Muscle layer of duodenum (tissue), 2 donors: ENCODE data around the gene NBAS.

ENCODE experiments used
- H3K27ac ChIP-seq: one replicate; pipeline ENCODE4 v1.7.0; 2013; ENCODE audit warnings: mild to moderate bottlenecking, low read length
- H3K27me3 ChIP-seq: one replicate; pipeline ENCODE4 v1.7.0; 2013; ENCODE audit warnings: low read depth, mild to moderate bottlenecking, control low read depth, low read length
- H3K36me3 ChIP-seq, 2 donors: one replicate each; pipeline ENCODE4 v1.7.0; 2013; ENCODE audit warnings: low read length in 2 of 2, control low read depth in 1 of 2, mild to moderate bottlenecking in 1 of 2; ENCODE audit not compliant: insufficient read depth in 2 of 2, control insufficient read depth in 1 of 2
- H3K4me1 ChIP-seq, 2 donors: one replicate each; pipeline ENCODE4 v1.7.0; 2013; ENCODE audit warnings: low read length in 2 of 2, mild to moderate bottlenecking in 2 of 2, control low read depth in 1 of 2, moderate library complexity in 1 of 2; ENCODE audit not compliant: insufficient read depth in 2 of 2, control insufficient read depth in 1 of 2
- H3K4me3 ChIP-seq, 2 donors: one replicate each; pipeline ENCODE4 v1.7.0; 2013; ENCODE audit warnings: low read length in 2 of 2, low read depth in 1 of 2, mild to moderate bottlenecking in 1 of 2
- H3K9me3 ChIP-seq, 2 donors: one replicate each; pipeline ENCODE4 v1.7.0; 2013; ENCODE audit warnings: low read length in 2 of 2, control low read depth in 1 of 2, mild to moderate bottlenecking in 1 of 2; ENCODE audit not compliant: control insufficient read depth in 1 of 2
- donor health status: healthy.

Gene NBAS

GRCh38 chr2:15492773-15493325, 68.3 kb downstream of the NBAS start:
- H3K9me3 ChIP-seq: no peaks in the 10 kb centered on the region
- H3K27ac ChIP-seq: no peak overlapping the region
- H3K4me3 ChIP-seq: no peak overlapping the region
- H3K36me3 ChIP-seq: peaks cover 5% of the 10 kb centered on the region in 2 donors
- peaks cover 0 to 4% of the 10 kb centered on the region in 2 donors for H3K4me1 ChIP-seq
- no peaks in the 10 kb centered on the region for H3K27me3 ChIP-seq

- peaks cover 12 to 21% of the 10 kb centered on the region in 2 donors for H3K36me3 ChIP-seq
- H3K27me3 ChIP-seq: no peaks in the 10 kb centered on the region
- H3K9me3 ChIP-seq: no peaks in the 10 kb centered on the region
- no peak overlapping the region for H3K4me3 ChIP-seq
- H3K4me1 ChIP-seq: no peaks in the 10 kb centered on the region
- no peak overlapping the region for H3K27ac ChIP-seq
Observed at GRCh38 chr2:15486770-15487169, 74.4 kb downstream of the NBAS start.

- no peaks in the 10 kb centered on the region for H3K9me3 ChIP-seq
- H3K4me1 ChIP-seq: no peaks in the 10 kb centered on the region
- peaks cover 17 to 29% of the 10 kb centered on the region in 2 donors for H3K36me3 ChIP-seq
- H3K4me3 ChIP-seq: no peak overlapping the region
- no peak overlapping the region for H3K27ac ChIP-seq
- H3K27me3 ChIP-seq: no peaks in the 10 kb centered on the region
Observed at GRCh38 chr2:15485949-15486348, 75.2 kb downstream of the NBAS start.

GRCh38 chr2:15481000-15481399, 80.1 kb downstream of the NBAS start:
- peaks cover 12 to 28% of the 10 kb centered on the region in 2 donors for H3K36me3 ChIP-seq
- no peaks in the 10 kb centered on the region for H3K27me3 ChIP-seq
- H3K9me3 ChIP-seq: no peaks in the 10 kb centered on the region
- no peak overlapping the region for H3K27ac ChIP-seq
- no peak overlapping the region for H3K4me3 ChIP-seq
- no peaks in the 10 kb centered on the region for H3K4me1 ChIP-seq

GRCh38 chr2:15480552-15480951, 80.6 kb downstream of the NBAS start:
- Histone ChIP-seq H3K9me3 (no peaks in the 10 kb centered on the region), H3K27me3 (no peaks in the 10 kb centered on the region), H3K36me3 (peaks cover 12 to 29% of the 10 kb centered on the region in 2 donors), H3K27ac (no peak overlapping the region), H3K4me3 (no peak overlapping the region), H3K4me1 (no peaks in the 10 kb centered on the region)

GRCh38 chr2:15472876-15473275, 88.3 kb downstream of the NBAS start:
- Histone ChIP-seq H3K27ac (no peak overlapping the region), H3K27me3 (no peaks in the 10 kb centered on the region), H3K4me1 (no peaks in the 10 kb centered on the region), H3K9me3 (no peaks in the 10 kb centered on the region), H3K4me3 (no peak overlapping the region), H3K36me3 (peaks cover 33 to 62% of the 10 kb centered on the region in 2 donors)

- H3K27me3 ChIP-seq: no peaks in the 10 kb centered on the region
- no peaks in the 10 kb centered on the region for H3K4me1 ChIP-seq
- peaks cover 31 to 67% of the 10 kb centered on the region in 2 donors for H3K36me3 ChIP-seq
- no peaks in the 10 kb centered on the region for H3K9me3 ChIP-seq
- no peak overlapping the region for H3K4me3 ChIP-seq
- H3K27ac ChIP-seq: no peak overlapping the region
Observed at GRCh38 chr2:15472133-15472532, 89.0 kb downstream of the NBAS start.

- Histone ChIP-seq H3K27me3 (no peaks in the 10 kb centered on the region), H3K27ac (no peak overlapping the region), H3K9me3 (no peaks in the 10 kb centered on the region), H3K4me1 (no peaks in the 10 kb centered on the region), H3K4me3 (no peak overlapping the region), H3K36me3 (peaks cover 31 to 71% of the 10 kb centered on the region in 2 donors)
Observed at GRCh38 chr2:15471606-15472005, 89.5 kb downstream of the NBAS start.

GRCh38 chr2:15460112-15460620, 101.0 kb downstream of the NBAS start:
- H3K9me3 ChIP-seq: no peaks in the 10 kb centered on the region
- no peaks in the 10 kb centered on the region for H3K27me3 ChIP-seq
- H3K27ac ChIP-seq: no peak overlapping the region
- H3K36me3 ChIP-seq: peaks cover 24 to 31% of the 10 kb centered on the region in 2 donors
- no peak overlapping the region for H3K4me3 ChIP-seq
- peaks cover 0 to 3% of the 10 kb centered on the region in 2 donors for H3K4me1 ChIP-seq

- Histone ChIP-seq H3K4me1 (peaks cover 0 to 3% of the 10 kb centered on the region in 2 donors), H3K36me3 (peaks cover 21 to 26% of the 10 kb centered on the region in 2 donors), H3K4me3 (no peak overlapping the region), H3K27ac (no peak overlapping the region), H3K9me3 (no peaks in the 10 kb centered on the region), H3K27me3 (no peaks in the 10 kb centered on the region)
Observed at GRCh38 chr2:15458277-15458676, 102.9 kb downstream of the NBAS start.

GRCh38 chr2:15457868-15458267, 103.3 kb downstream of the NBAS start:
- H3K36me3 ChIP-seq: peaks cover 25 to 26% of the 10 kb centered on the region in 2 donors
- H3K9me3 ChIP-seq: no peaks in the 10 kb centered on the region

GRCh38 chr2:15456352-15456751, 104.8 kb downstream of the NBAS start:
- Histone ChIP-seq H3K36me3 (peaks cover 17 to 28% of the 10 kb centered on the region in 2 donors), H3K4me1 (peaks cover 0 to 3% of the 10 kb centered on the region in 2 donors), H3K27ac (no peak overlapping the region)

More at GRCh38 chr2:15457868-15458267, 103.3 kb downstream of the NBAS start:
- peaks cover 0 to 3% of the 10 kb centered on the region in 2 donors for H3K4me1 ChIP-seq
- no peaks in the 10 kb centered on the region for H3K27me3 ChIP-seq
- H3K27ac ChIP-seq: no peak overlapping the region
- no peak overlapping the region for H3K4me3 ChIP-seq

More at GRCh38 chr2:15456352-15456751, 104.8 kb downstream of the NBAS start:
- H3K27me3 ChIP-seq: no peaks in the 10 kb centered on the region
- H3K4me3 ChIP-seq: no peak overlapping the region
- no peaks in the 10 kb centered on the region for H3K9me3 ChIP-seq
